ENCODE results near the gene KDELR3. TPM values are rescaled to one million over a fixed set of nuclear protein-coding genes. Genes with fewer than 3 reads are reported as not detected.

Gene KDELR3
- total RNA-seq, 1 donor from 2014 or later: 5.1 TPM

GRCh38 chr22:38422611-38423511 lies 45.0 kb upstream of the KDELR3 start:
- Mint-ChIP-seq H3K27me3 (ENCODE audit: low read depth) (no peaks in the 10 kb centered on the region), H3K4me3 (no peak overlapping the region), H3K4me1 (no peaks in the 10 kb centered on the region), H3K9me3 (no peaks in the 10 kb centered on the region), H3K27ac (ENCODE audit: unreplicated experiment) (peak overlapping the region; percentile 43), H3K36me3 (ENCODE audit: low read depth) (no peaks in the 10 kb centered on the region)
- no peak for TF ChIP-seq CTCF (conservative IDR thresholded peaks at IDR 0.05)
- DNase-seq (ENCODE audit: low read depth, low spot score): no peak

GRCh38 chr22:38423512-38424503 lies 44.1 kb upstream of the KDELR3 start:
- H3K4me3 Mint-ChIP-seq: no peak overlapping the region
- DNase-seq (ENCODE audit: low read depth, low spot score): no peak
- no peaks in the 10 kb centered on the region for H3K36me3 Mint-ChIP-seq (ENCODE audit: low read depth)
- H3K9me3 Mint-ChIP-seq: no peaks in the 10 kb centered on the region
- no peak for TF ChIP-seq CTCF (conservative IDR thresholded peaks at IDR 0.05)
- no peaks in the 10 kb centered on the region for H3K27me3 Mint-ChIP-seq (ENCODE audit: low read depth)
- no peaks in the 10 kb centered on the region for H3K4me1 Mint-ChIP-seq
- H3K27ac Mint-ChIP-seq (ENCODE audit: unreplicated experiment): no peak overlapping the region

- peaks cover 6% of the 10 kb centered on the region for H3K4me1 Mint-ChIP-seq
- H3K27me3 Mint-ChIP-seq (ENCODE audit: low read depth): no peaks in the 10 kb centered on the region
- no peak for DNase-seq (ENCODE audit: low read depth, low spot score)
- no peak overlapping the region for H3K27ac Mint-ChIP-seq (ENCODE audit: unreplicated experiment)
- H3K4me3 Mint-ChIP-seq: no peak overlapping the region
- no peak for TF ChIP-seq CTCF (conservative IDR thresholded peaks at IDR 0.05)
- H3K9me3 Mint-ChIP-seq: no peaks in the 10 kb centered on the region
- no peaks in the 10 kb centered on the region for H3K36me3 Mint-ChIP-seq (ENCODE audit: low read depth)
Observed at GRCh38 chr22:38424525-38425080, 43.3 kb upstream of the KDELR3 start.

GRCh38 chr22:38426628-38427027 lies 41.3 kb upstream of the KDELR3 start:
- H3K36me3 Mint-ChIP-seq (ENCODE audit: low read depth): no peaks in the 10 kb centered on the region
- no peaks in the 10 kb centered on the region for H3K9me3 Mint-ChIP-seq
- no peak overlapping the region for H3K4me3 Mint-ChIP-seq
- H3K27me3 Mint-ChIP-seq (ENCODE audit: low read depth): no peaks in the 10 kb centered on the region
- H3K27ac Mint-ChIP-seq (ENCODE audit: unreplicated experiment): no peak overlapping the region
- no peak for TF ChIP-seq CTCF (conservative IDR thresholded peaks at IDR 0.05)
- DNase-seq (ENCODE audit: low read depth, low spot score): no peak
- peaks cover 10% of the 10 kb centered on the region for H3K4me1 Mint-ChIP-seq

- TF ChIP-seq CTCF (conservative IDR thresholded peaks at IDR 0.05): no peak
- Mint-ChIP-seq H3K4me3 (no peak overlapping the region), H3K27ac (ENCODE audit: unreplicated experiment) (no peak overlapping the region), H3K4me1 (peaks cover 10% of the 10 kb centered on the region), H3K36me3 (ENCODE audit: low read depth) (no peaks in the 10 kb centered on the region), H3K27me3 (ENCODE audit: low read depth) (no peaks in the 10 kb centered on the region), H3K9me3 (no peaks in the 10 kb centered on the region)
- DNase-seq (ENCODE audit: low read depth, low spot score): no peak
Observed at GRCh38 chr22:38427465-38427864, 40.4 kb upstream of the KDELR3 start.
